Stomach (tissue), 8 donors: Measurements from ENCODE around the gene PCDHA9. TPM values are rescaled to one million over a fixed set of nuclear protein-coding genes. Genes with fewer than 3 reads are reported as not detected.

ENCODE experiments used
- polyA plus RNA-seq, 3 donors: library from polyadenylated mRNA; stranded (reverse); fragments of 200-250 nt; gene quantifications; one replicate each; pipeline ENCODE4 v1.2.3, GENCODE V29; 2013
- total RNA-seq, 5 donors: library from RNA; depleted of rRNA; stranded (reverse); fragments of >200 nt; gene quantifications; one replicate each; pipeline versions ENCODE4 v1.1.0 to v1.2.3, GENCODE V29; 2014 to 2016
- donor health status: healthy with polysubstance abuse.
- donor health status: Bipolar disorder and iron deficiency.
- donor health status: healthy.

The PCDHA9 gene
- total and polyA plus RNA-seq, 8 donors: 0.03 to 3.3 (median 0.59) TPM; not detected in 4

Other genes starting within 250 kb of the PCDHA9 start
- gene CD14, start 215.2 kb upstream of the PCDHA9 start, total RNA-seq: 10 to 100 TPM in 4 of 5 donors, 1 to 10 TPM in 1; 8.5 to 99.8 (median 23.9) TPM
- 10 to 100 TPM; 17.0 to 45.6 (median 35.0) TPM for gene CD14, start 215.2 kb upstream of the PCDHA9 start, polyA plus RNA-seq
- gene TMCO6, start 208.9 kb upstream of the PCDHA9 start, total RNA-seq: 10 to 100 TPM in 2 of 5 donors, 1 to 10 TPM in 3; 4.0 to 40.8 (median 7.0) TPM
- 10 to 100 TPM in 1 of 3 donors, 1 to 10 TPM in 2; 6.8 to 15.5 (median 7.9) TPM for gene TMCO6, start 208.9 kb upstream of the PCDHA9 start, polyA plus RNA-seq
- 100 to 1,000 TPM in 1 of 5 donors, 10 to 100 TPM in 4; 28.6 to 171 (median 42.3) TPM for gene NDUFA2, start 200.8 kb upstream of the PCDHA9 start, total RNA-seq
- 100 to 1,000 TPM; 266 to 271 (median 271) TPM for gene NDUFA2, start 200.8 kb upstream of the PCDHA9 start, polyA plus RNA-seq
- 100 to 1,000 TPM in 1 of 5 donors, 10 to 100 TPM in 4; 69.4 to 155 (median 73.3) TPM for gene IK, start 200.6 kb upstream of the PCDHA9 start, total RNA-seq
- gene IK, start 200.6 kb upstream of the PCDHA9 start, polyA plus RNA-seq: 10 to 100 TPM; 53.1 to 68.7 (median 61.4) TPM
- 10 to 100 TPM; 20.7 to 51.0 (median 31.0) TPM for gene WDR55, start 183.5 kb upstream of the PCDHA9 start, total RNA-seq
- gene WDR55, start 183.5 kb upstream of the PCDHA9 start, polyA plus RNA-seq: 10 to 100 TPM; 13.8 to 19.6 (median 17.8) TPM
- gene DND1, start 174.8 kb upstream of the PCDHA9 start, total RNA-seq: 1 to 10 TPM in 2 of 5 donors, not detected in 3; 1.4 to 6.4 TPM
- 1 to 10 TPM in 1 of 3 donors, under 1 TPM in 1, not detected in 1; 0.50 to 1.5 TPM for gene DND1, start 174.8 kb upstream of the PCDHA9 start, polyA plus RNA-seq
- gene HARS1, start 157.0 kb upstream of the PCDHA9 start, total RNA-seq: 100 to 1,000 TPM in 1 of 5 donors, 10 to 100 TPM in 4; 22.9 to 117 (median 50.3) TPM
- gene HARS1, start 157.0 kb upstream of the PCDHA9 start, polyA plus RNA-seq: 10 to 100 TPM; 46.1 to 53.4 (median 51.3) TPM
- gene HARS2, start 156.9 kb upstream of the PCDHA9 start, total RNA-seq: 100 to 1,000 TPM in 1 of 5 donors, 10 to 100 TPM in 4; 37.5 to 155 (median 58.5) TPM
- 10 to 100 TPM; 13.1 to 17.9 (median 17.4) TPM for gene HARS2, start 156.9 kb upstream of the PCDHA9 start, polyA plus RNA-seq
- 100 to 1,000 TPM in 1 of 5 donors, 10 to 100 TPM in 4; 30.7 to 143 (median 44.8) TPM for gene ZMAT2, start 147.9 kb upstream of the PCDHA9 start, total RNA-seq
- gene ZMAT2, start 147.9 kb upstream of the PCDHA9 start, polyA plus RNA-seq: 10 to 100 TPM; 48.9 to 90.6 (median 58.2) TPM
- gene PCDHA1, start 62.2 kb upstream of the PCDHA9 start, total RNA-seq: under 1 TPM in 1 of 5 donors, not detected in 4; 0.37 TPM
- not detected for gene PCDHA1, start 62.2 kb upstream of the PCDHA9 start, polyA plus RNA-seq
- 1 to 10 TPM in 1 of 5 donors, under 1 TPM in 1, not detected in 3; 0.55 to 1.7 TPM for gene PCDHA2, start 53.5 kb upstream of the PCDHA9 start, total RNA-seq
- gene PCDHA2, start 53.5 kb upstream of the PCDHA9 start, polyA plus RNA-seq: not detected
- gene PCDHA3, start 47.3 kb upstream of the PCDHA9 start, total RNA-seq: 1 to 10 TPM in 1 of 5 donors, under 1 TPM in 2, not detected in 2; under 0.01 to 1.2 (median 0.55) TPM
- under 1 TPM in 2 of 3 donors, not detected in 1; 0.06 to 0.08 TPM for gene PCDHA3, start 47.3 kb upstream of the PCDHA9 start, polyA plus RNA-seq
- 1 to 10 TPM in 4 of 5 donors, not detected in 1; 1.0 to 2.6 (median 1.5) TPM for gene PCDHA4, start 41.3 kb upstream of the PCDHA9 start, total RNA-seq
- gene PCDHA4, start 41.3 kb upstream of the PCDHA9 start, polyA plus RNA-seq: under 1 TPM in 2 of 3 donors, not detected in 1; 0.08 to 0.25 TPM
- 10 to 100 TPM in 1 of 5 donors, not detected in 4; 21.9 TPM for gene PCDHA5, start 26.8 kb upstream of the PCDHA9 start, total RNA-seq
- gene PCDHA5, start 26.8 kb upstream of the PCDHA9 start, polyA plus RNA-seq: under 1 TPM in 2 of 3 donors, not detected in 1; 0.12 to 0.13 TPM
- gene PCDHA6, start 20.4 kb upstream of the PCDHA9 start, total RNA-seq: 1 to 10 TPM in 1 of 5 donors, under 1 TPM in 2, not detected in 2; 0.14 to 1.2 (median 0.18) TPM
- gene PCDHA6, start 20.4 kb upstream of the PCDHA9 start, polyA plus RNA-seq: under 1 TPM in 2 of 3 donors, not detected in 1; 0.06 to 0.31 TPM
- 1 to 10 TPM in 1 of 5 donors, under 1 TPM in 1, not detected in 3; 0.92 to 1.4 TPM for gene PCDHA7, start 14.1 kb upstream of the PCDHA9 start, total RNA-seq
- gene PCDHA7, start 14.1 kb upstream of the PCDHA9 start, polyA plus RNA-seq: under 1 TPM in 1 of 3 donors, not detected in 2; 0.18 TPM
- gene PCDHA8, start 7.2 kb upstream of the PCDHA9 start, total RNA-seq: under 1 TPM in 2 of 5 donors, not detected in 3; 0.18 to 0.29 TPM
- not detected for gene PCDHA8, start 7.2 kb upstream of the PCDHA9 start, polyA plus RNA-seq
- gene PCDHA10, start 7.5 kb downstream of the PCDHA9 start, total RNA-seq: 10 to 100 TPM in 2 of 5 donors, 1 to 10 TPM in 1, under 1 TPM in 2; under 0.01 to 26.3 (median 2.0) TPM
- under 1 TPM in 2 of 3 donors, not detected in 1; 0.03 to 0.12 TPM for gene PCDHA10, start 7.5 kb downstream of the PCDHA9 start, polyA plus RNA-seq
- gene PCDHA11, start 20.6 kb downstream of the PCDHA9 start, total RNA-seq: 1 to 10 TPM in 1 of 5 donors, under 1 TPM in 1, not detected in 3; 0.45 to 1.1 TPM
- gene PCDHA11, start 20.6 kb downstream of the PCDHA9 start, polyA plus RNA-seq: under 1 TPM in 2 of 3 donors, not detected in 1; 0.03 to 0.19 TPM
- 1 to 10 TPM in 1 of 5 donors, under 1 TPM in 1, not detected in 3; 0.55 to 2.2 TPM for gene PCDHA12, start 26.9 kb downstream of the PCDHA9 start, total RNA-seq
- gene PCDHA12, start 26.9 kb downstream of the PCDHA9 start, polyA plus RNA-seq: under 1 TPM in 1 of 3 donors, not detected in 2; 0.05 TPM
- 1 to 10 TPM in 2 of 5 donors, under 1 TPM in 2, not detected in 1; 0.14 to 4.3 (median 1.2) TPM for gene PCDHA13, start 33.7 kb downstream of the PCDHA9 start, total RNA-seq
- gene PCDHA13, start 33.7 kb downstream of the PCDHA9 start, polyA plus RNA-seq: under 1 TPM in 1 of 3 donors, not detected in 2; 0.61 TPM
- gene PCDHAC1, start 77.9 kb downstream of the PCDHA9 start, total RNA-seq: under 1 TPM in 1 of 5 donors, not detected in 4; 0.55 TPM
- under 1 TPM in 2 of 3 donors, not detected in 1; 0.03 to 0.15 TPM for gene PCDHAC1, start 77.9 kb downstream of the PCDHA9 start, polyA plus RNA-seq
- gene PCDHAC2, start 118.1 kb downstream of the PCDHA9 start, total RNA-seq: 1 to 10 TPM in 2 of 5 donors, under 1 TPM in 1, not detected in 2; 0.58 to 4.2 (median 2.6) TPM
- under 1 TPM in 2 of 3 donors, not detected in 1; 0.05 to 0.19 TPM for gene PCDHAC2, start 118.1 kb downstream of the PCDHA9 start, polyA plus RNA-seq
- gene PCDHB1, start 203.0 kb downstream of the PCDHA9 start, total RNA-seq: under 1 TPM in 2 of 5 donors, not detected in 3; under 0.01 to 0.37 TPM
- under 1 TPM in 1 of 3 donors, not detected in 2; 0.03 TPM for gene PCDHB1, start 203.0 kb downstream of the PCDHA9 start, polyA plus RNA-seq
- gene PCDHB2, start 246.2 kb downstream of the PCDHA9 start, total RNA-seq: 1 to 10 TPM in 1 of 5 donors, under 1 TPM in 1, not detected in 3; 0.43 to 3.3 TPM
- 1 to 10 TPM in 1 of 3 donors, under 1 TPM in 2; 0.53 to 1.3 (median 0.61) TPM for gene PCDHB2, start 246.2 kb downstream of the PCDHA9 start, polyA plus RNA-seq